Esophagus muscularis mucosa (tissue), 4 donors: ENCODE data around the gene FBXL5. TPM values are rescaled to one million over a fixed set of nuclear protein-coding genes. Genes with fewer than 3 reads are reported as not detected.

Experiments used
- DNase-seq: peaks from one replicate; pipeline ENCODE4 v3.0.0-alpha.2; 2017; ENCODE audit errors: extremely low spot score
- H3K27ac ChIP-seq, 4 donors: fragments of 200-600 bp; sonication (generic); replicated peaks in 1 of 4; 1 replicate in 3 of 4; 2 replicates in 1 of 4; pipeline ENCODE4 v1.5.1; 2016 to 2019; ENCODE audit warnings: mild to moderate bottlenecking in 1 of 4
- H3K27me3 ChIP-seq, 4 donors: fragments of 200-600 bp; sonication (generic); one replicate each; pipeline versions ENCODE4 v1.5.1 to v1.6.0; 2016 to 2019
- H3K36me3 ChIP-seq, 4 donors: fragments of 200-600 bp; sonication (generic); one replicate each; pipeline ENCODE4 v1.5.1; 2016 to 2019
- H3K4me1 ChIP-seq, 4 donors: fragments of 200-600 bp; sonication (generic); one replicate each; pipeline ENCODE4 v1.5.1; 2016 to 2019
- H3K4me3 ChIP-seq, 4 donors: fragments of 200-600 bp; sonication (generic); 1 replicate in 2 of 4; 2 replicates in 2 of 4; pipeline ENCODE4 v1.5.1; 2016 to 2019; ENCODE audit warnings: mild to moderate bottlenecking in 4 of 4, moderate library complexity in 1 of 4
- H3K9me3 ChIP-seq, 4 donors: fragments of 200-600 bp; sonication (generic); 1 replicate in 3 of 4; 2 replicates in 1 of 4; pipeline ENCODE4 v1.5.1; 2016 to 2019
- EP300 ChIP-seq: sonication (generic); formaldehyde crosslinking; IDR thresholded peaks from one replicate; pipeline ENCODE4 v1.6.1; 2017; ENCODE audit warnings: antibody characterized with exemption
- POLR2A ChIP-seq: fragments of 450-650 bp; IDR thresholded peaks from one replicate; pipeline ENCODE4 v1.6.1; 2017; ENCODE audit warnings: antibody characterized with exemption, moderate library complexity, mild to moderate bottlenecking, low read depth
- POLR2AphosphoS5 ChIP-seq, 2 donors: sonication (generic); formaldehyde crosslinking; IDR thresholded peaks; one replicate each; pipeline ENCODE4 v1.6.1; 2017; ENCODE audit warnings: antibody characterized with exemption in 2 of 2
- WGBS: methylation state at CpG from one replicate; pipeline ENCODE4 v1.1.5; 2018; 5-methylcytosine and 5-hydroxymethylcytosine counted together
- intact Hi-C: fragments of 100-400 bp; cut with DNase I; formaldehyde crosslinking; loops from one replicate; pipeline ENCODE4 v1.15.1; 2023
- total RNA-seq, 4 donors: library from RNA; depleted of rRNA; stranded (reverse); fragments of >200 nt; gene quantifications; one replicate each; pipeline versions ENCODE4 v1.1.0 to v1.2.1, GENCODE V29; 2016
- TF ChIP-seq, protein P1 (sequence below), 3 experiments: fragments of 200-600 bp in 2 of 3; fragments of 450-650 bp in 1 of 3; sonication (generic) in 2 of 3; IDR thresholded peaks; one replicate each; pipeline ENCODE4 v1.5.1; 2017 to 2019; ENCODE audit warnings: antibody characterized with exemption in 3 of 3, mild to moderate bottlenecking in 2 of 3, moderate library complexity in 1 of 3

Gene FBXL5
- total RNA-seq, 4 donors from 2014 or later, result 67.8 to 141 (median 140) TPM

DNA sequence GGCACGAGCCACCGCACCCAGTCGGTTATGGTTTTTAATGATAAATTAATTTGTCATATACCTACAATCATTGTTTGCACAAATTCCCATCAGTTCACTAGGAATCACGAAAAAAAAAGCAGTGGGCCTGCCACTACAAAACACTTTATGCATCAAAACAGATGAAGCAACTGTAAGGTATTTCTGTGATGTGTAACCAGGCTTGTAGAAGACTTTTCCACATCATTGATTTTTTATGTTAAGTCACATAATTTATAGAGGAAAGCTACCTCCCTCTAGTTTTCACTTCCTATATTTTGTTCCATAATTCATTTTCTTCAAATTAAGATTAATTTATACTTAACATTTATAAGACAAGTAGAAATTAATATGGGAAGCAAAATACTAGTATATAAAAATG lies 19.8 kb upstream of the FBXL5 start:
- intact Hi-C loops, result no loop called here
- TF ChIP-seq POLR2AphosphoS5 (IDR thresholded peaks at IDR 0.05) (no peak), EP300 (no peak), POLR2A (no peak)
- TF ChIP-seq, protein P1, sequence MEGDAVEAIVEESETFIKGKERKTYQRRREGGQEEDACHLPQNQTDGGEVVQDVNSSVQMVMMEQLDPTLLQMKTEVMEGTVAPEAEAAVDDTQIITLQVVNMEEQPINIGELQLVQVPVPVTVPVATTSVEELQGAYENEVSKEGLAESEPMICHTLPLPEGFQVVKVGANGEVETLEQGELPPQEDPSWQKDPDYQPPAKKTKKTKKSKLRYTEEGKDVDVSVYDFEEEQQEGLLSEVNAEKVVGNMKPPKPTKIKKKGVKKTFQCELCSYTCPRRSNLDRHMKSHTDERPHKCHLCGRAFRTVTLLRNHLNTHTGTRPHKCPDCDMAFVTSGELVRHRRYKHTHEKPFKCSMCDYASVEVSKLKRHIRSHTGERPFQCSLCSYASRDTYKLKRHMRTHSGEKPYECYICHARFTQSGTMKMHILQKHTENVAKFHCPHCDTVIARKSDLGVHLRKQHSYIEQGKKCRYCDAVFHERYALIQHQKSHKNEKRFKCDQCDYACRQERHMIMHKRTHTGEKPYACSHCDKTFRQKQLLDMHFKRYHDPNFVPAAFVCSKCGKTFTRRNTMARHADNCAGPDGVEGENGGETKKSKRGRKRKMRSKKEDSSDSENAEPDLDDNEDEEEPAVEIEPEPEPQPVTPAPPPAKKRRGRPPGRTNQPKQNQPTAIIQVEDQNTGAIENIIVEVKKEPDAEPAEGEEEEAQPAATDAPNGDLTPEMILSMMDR (IDR thresholded peaks at IDR 0.05), result no peak
- H3K4me3 ChIP-seq, result no peak overlapping the region
- H3K27me3 ChIP-seq, result no peaks in the 10 kb centered on the region
- no peaks in the 10 kb centered on the region for H3K9me3 ChIP-seq
- H3K27ac ChIP-seq, result no peak overlapping the region
- no peak for DNase-seq
- H3K36me3 ChIP-seq, result no peaks in the 10 kb centered on the region
- H3K4me1 ChIP-seq, result no peaks in the 10 kb centered on the region
- 95% methylated on average over 4 of the region's 4 CpGs for WGBS

- 82% methylated on average over 2 of the region's 2 CpGs for WGBS
- H3K27me3 ChIP-seq, result no peaks in the 10 kb centered on the region
- H3K4me1 ChIP-seq, result no peaks in the 10 kb centered on the region
- H3K9me3 ChIP-seq, result no peaks in the 10 kb centered on the region
- no peak for DNase-seq
- H3K36me3 ChIP-seq, result no peaks in the 10 kb centered on the region
- H3K27ac ChIP-seq, result no peak overlapping the region
- no peak overlapping the region for H3K4me3 ChIP-seq
- TF ChIP-seq EP300 (no peak), POLR2AphosphoS5 (IDR thresholded peaks at IDR 0.05) (no peak), POLR2A (no peak)
- TF ChIP-seq, protein P1 (IDR thresholded peaks at IDR 0.05), result no peak
- intact Hi-C loops, result no loop called here
These were observed 18.9 kb upstream of the FBXL5 start for GRCh38 chr4:15674046-15674445.

DNA sequence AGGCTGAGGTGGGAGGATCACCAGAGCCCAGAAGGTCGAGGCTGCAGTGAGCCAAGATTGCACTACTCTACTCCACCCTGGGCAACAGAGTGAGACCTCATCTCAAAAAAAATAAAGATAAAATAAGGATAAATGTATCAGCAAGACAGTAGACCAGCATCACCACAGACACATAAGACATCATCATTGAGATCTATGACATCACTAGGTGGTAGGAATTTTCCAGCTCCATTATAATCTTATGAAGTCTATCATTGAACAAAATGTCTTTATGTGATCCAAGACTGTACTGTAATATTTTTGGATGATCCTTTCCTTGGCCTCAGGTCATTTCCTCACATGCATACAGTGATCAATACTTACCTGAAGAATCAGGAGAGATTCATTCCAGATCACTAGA lies 18.2 kb upstream of the FBXL5 start:
- H3K27me3 ChIP-seq, result no peaks in the 10 kb centered on the region

GRCh38 chr4:15672101-15672500 lies 16.9 kb upstream of the FBXL5 start:
- TF ChIP-seq POLR2AphosphoS5 (IDR thresholded peaks at IDR 0.05) (no peak), EP300 (no peak), POLR2A (no peak)
- TF ChIP-seq, protein P1 (IDR thresholded peaks at IDR 0.05), result no peak
- Histone ChIP-seq H3K27ac (no peak overlapping the region), H3K9me3 (no peaks in the 10 kb centered on the region), H3K4me1 (peaks cover 0 to under 1% (median 0%) of the 10 kb centered on the region in 4 donors), H3K4me3 (no peak overlapping the region), H3K36me3 (no peaks in the 10 kb centered on the region), H3K27me3 (no peaks in the 10 kb centered on the region)
- intact Hi-C loops, result no loop called here
- no peak for DNase-seq
- 96% methylated on average over 3 of the region's 3 CpGs for WGBS

More for the DNA sequence above, 18.2 kb upstream of the FBXL5 start:
- TF ChIP-seq, protein P1 (IDR thresholded peaks at IDR 0.05), result no peak
- TF ChIP-seq EP300, result no peak
- TF ChIP-seq POLR2AphosphoS5 (IDR thresholded peaks at IDR 0.05), result no peak
- no peak for TF ChIP-seq POLR2A
- no peak overlapping the region for H3K4me3 ChIP-seq
- no peak overlapping the region for H3K27ac ChIP-seq
- no peaks in the 10 kb centered on the region for H3K9me3 ChIP-seq
- no peaks in the 10 kb centered on the region for H3K4me1 ChIP-seq
- no peaks in the 10 kb centered on the region for H3K36me3 ChIP-seq
- no peak for DNase-seq
- 100% methylated on average over 1 of the region's 1 CpG for WGBS
- intact Hi-C loops, result no loop called here

- Histone ChIP-seq H3K9me3 (no peaks in the 10 kb centered on the region), H3K4me1 (peaks cover 0 to 9% (median 3%) of the 10 kb centered on the region in 4 donors), H3K27ac (no peak overlapping the region), H3K4me3 (no peak overlapping the region), H3K36me3 (no peaks in the 10 kb centered on the region), H3K27me3 (no peaks in the 10 kb centered on the region)
- 91% methylated on average over 3 of the region's 3 CpGs for WGBS
- DNase-seq, result no peak
- TF ChIP-seq, protein P1 (IDR thresholded peaks at IDR 0.05), result no peak
- intact Hi-C loops, result no loop called here
These were observed 15.4 kb upstream of the FBXL5 start for GRCh38 chr4:15670576-15670975.
